ENCODE data around the gene ERCC8.

The ERCC8 gene

DNA sequence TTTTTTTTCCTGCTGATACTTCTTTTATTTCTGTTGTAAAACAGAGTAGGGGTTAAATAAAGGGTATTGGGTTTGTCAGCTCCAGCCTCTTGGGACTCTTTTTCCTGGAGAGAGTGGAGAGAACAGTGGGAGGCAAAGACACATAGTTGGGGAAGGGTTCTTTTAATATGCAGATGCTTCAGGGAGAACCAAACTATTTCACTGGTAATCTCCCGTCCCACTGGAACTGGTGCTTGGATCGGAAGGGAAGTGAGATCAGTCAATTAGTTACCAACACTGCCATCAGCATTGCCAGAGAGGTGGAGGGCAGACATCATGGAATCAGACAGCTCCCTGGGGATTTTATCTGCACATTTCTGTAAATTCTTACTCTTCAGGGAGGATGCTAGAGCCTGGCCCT is 53.2 kb downstream of the ERCC8 start:
- POLR2A ChIA-PET: no interaction called here
- TF ChIP-seq SETDB1 (IDR thresholded peaks at IDR 0.05; ENCODE audit: insufficient read length, low read length) (no peak), ZNF10 (tag by site-specific recombination; IDR thresholded peaks at IDR 0.05) (no peak), ZNF558 (tag by site-specific recombination; IDR thresholded peaks at IDR 0.05) (no peak), ZNF23 (tag by site-specific recombination; IDR thresholded peaks at IDR 0.05; ENCODE audit: borderline replicate concordance) (no peak), ZNF426 (tag by site-specific recombination; IDR thresholded peaks at IDR 0.05) (no peak), YY1 (tag by site-specific recombination; IDR thresholded peaks at IDR 0.05) (no peak)
- TF ChIP-seq, protein P1, sequence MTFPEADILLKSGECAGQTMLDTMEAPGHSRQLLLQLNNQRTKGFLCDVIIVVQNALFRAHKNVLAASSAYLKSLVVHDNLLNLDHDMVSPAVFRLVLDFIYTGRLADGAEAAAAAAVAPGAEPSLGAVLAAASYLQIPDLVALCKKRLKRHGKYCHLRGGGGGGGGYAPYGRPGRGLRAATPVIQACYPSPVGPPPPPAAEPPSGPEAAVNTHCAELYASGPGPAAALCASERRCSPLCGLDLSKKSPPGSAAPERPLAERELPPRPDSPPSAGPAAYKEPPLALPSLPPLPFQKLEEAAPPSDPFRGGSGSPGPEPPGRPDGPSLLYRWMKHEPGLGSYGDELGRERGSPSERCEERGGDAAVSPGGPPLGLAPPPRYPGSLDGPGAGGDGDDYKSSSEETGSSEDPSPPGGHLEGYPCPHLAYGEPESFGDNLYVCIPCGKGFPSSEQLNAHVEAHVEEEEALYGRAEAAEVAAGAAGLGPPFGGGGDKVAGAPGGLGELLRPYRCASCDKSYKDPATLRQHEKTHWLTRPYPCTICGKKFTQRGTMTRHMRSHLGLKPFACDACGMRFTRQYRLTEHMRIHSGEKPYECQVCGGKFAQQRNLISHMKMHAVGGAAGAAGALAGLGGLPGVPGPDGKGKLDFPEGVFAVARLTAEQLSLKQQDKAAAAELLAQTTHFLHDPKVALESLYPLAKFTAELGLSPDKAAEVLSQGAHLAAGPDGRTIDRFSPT (tag by site-specific recombination; IDR thresholded peaks at IDR 0.05): no peak
- H3K4me1 ChIP-seq (ENCODE audit: control insufficient read depth, insufficient read depth, low read length): no peaks in the 10 kb centered on the region
- no peak overlapping the region for H3K4me3 ChIP-seq (ENCODE audit: low read depth, low read length)
- CTCF ChIA-PET: interaction anchor here (0.6 kb wide), 1 partner anchor 30 kb away, joined by 4 read pairs; no protein-coding TSS in a partner anchor
- peaks cover 0 to 28% of the 10 kb centered on the region in 2 experiments for H3K36me3 ChIP-seq (ENCODE audit: control insufficient read depth in 2 of 2, insufficient read depth in 1 of 2, low read length in 2 of 2)
- no peak overlapping the region for H3K27ac ChIP-seq (ENCODE audit: extremely low read depth, low read depth, low read length)
- H3K9me3 ChIP-seq (ENCODE audit: control insufficient read depth, insufficient read depth, low read depth, low read length): no peaks in the 10 kb centered on the region

DNA sequence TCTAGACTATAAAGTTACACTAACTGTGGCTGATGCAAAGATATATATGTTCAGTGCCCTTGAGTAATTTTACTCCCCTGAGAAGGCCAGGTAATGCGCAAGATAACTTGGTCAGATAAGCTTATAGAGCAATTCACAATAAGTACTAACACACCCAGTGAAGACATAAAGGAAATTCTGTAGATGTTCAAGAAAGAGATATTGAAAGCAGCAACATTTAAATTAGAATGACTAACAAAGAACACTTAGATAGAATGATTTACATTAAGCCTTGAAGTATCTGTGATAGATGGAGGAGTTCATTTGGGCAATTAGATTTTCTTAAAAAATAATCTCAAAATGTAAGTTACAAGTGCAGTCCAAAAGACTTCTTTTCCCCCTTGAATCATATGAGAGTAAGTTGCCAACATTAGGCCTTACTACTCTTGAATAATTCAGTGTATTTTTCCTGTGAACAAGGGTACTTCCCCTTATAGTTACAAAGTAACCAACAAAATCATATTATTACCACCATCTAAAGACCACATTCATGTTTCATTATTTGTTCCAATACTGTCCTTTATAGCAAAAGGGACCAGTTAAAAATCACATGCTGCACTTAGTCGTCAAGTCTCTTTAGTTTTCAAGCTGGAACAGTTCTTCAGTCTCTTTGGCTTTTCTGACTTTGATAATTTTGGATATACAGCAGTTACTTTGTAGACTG is 56.4 kb downstream of the ERCC8 start:
- CTCF ChIA-PET: no interaction called here

DNA sequence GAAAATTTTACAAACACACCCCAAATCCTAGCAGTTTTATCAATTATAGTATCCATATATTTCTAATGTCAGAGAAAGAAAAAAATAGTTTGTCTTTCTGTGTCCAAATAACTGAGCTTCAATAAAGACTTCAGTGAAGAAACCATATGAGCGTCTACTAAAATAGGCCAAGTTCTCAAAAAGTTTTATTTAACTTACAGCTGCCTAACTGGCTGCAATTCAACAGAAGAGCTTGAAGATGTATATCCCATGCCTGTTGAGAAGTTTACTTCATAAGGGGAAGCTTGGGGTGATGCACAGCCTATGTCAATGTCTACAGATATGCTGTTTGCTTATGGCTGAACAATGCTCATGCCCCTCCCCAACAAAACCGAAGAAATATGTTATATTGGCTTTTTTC is 57.1 kb downstream of the ERCC8 start:
- H3K36me3 ChIP-seq (ENCODE audit: control insufficient read depth in 2 of 2, insufficient read depth in 1 of 2, low read length in 2 of 2): peaks cover 0 to 7% of the 10 kb centered on the region in 2 experiments; a peak in 2 of 3 replicates
- ChIA-PET CTCF (no interaction called here), POLR2A (no interaction called here)
- TF ChIP-seq, protein P2, sequence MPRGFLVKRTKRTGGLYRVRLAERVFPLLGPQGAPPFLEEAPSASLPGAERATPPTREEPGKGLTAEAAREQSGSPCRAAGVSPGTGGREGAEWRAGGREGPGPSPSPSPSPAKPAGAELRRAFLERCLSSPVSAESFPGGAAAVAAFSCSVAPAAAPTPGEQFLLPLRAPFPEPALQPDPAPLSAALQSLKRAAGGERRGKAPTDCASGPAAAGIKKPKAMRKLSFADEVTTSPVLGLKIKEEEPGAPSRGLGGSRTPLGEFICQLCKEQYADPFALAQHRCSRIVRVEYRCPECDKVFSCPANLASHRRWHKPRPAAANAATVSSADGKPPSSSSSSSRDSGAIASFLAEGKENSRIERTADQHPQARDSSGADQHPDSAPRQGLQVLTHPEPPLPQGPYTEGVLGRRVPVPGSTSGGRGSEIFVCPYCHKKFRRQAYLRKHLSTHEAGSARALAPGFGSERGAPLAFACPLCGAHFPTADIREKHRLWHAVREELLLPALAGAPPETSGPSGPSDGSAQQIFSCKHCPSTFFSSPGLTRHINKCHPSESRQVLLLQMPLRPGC (tag by site-specific recombination; IDR thresholded peaks at IDR 0.05): no peak
- TF ChIP-seq ZNF768 (tag by site-specific recombination; IDR thresholded peaks at IDR 0.05) (no peak), ZNF335 (tag by site-specific recombination; conservative IDR thresholded peaks at IDR 0.05) (no peak), ZNF610 (tag by site-specific recombination; IDR thresholded peaks at IDR 0.05; ENCODE audit: borderline replicate concordance) (no peak), GFI1B (tag by site-specific recombination; IDR thresholded peaks at IDR 0.05) (no peak), ZNF654 (tag by site-specific recombination; IDR thresholded peaks at IDR 0.05; ENCODE audit: low read depth) (no peak)
- TF ChIP-seq, protein P3, sequence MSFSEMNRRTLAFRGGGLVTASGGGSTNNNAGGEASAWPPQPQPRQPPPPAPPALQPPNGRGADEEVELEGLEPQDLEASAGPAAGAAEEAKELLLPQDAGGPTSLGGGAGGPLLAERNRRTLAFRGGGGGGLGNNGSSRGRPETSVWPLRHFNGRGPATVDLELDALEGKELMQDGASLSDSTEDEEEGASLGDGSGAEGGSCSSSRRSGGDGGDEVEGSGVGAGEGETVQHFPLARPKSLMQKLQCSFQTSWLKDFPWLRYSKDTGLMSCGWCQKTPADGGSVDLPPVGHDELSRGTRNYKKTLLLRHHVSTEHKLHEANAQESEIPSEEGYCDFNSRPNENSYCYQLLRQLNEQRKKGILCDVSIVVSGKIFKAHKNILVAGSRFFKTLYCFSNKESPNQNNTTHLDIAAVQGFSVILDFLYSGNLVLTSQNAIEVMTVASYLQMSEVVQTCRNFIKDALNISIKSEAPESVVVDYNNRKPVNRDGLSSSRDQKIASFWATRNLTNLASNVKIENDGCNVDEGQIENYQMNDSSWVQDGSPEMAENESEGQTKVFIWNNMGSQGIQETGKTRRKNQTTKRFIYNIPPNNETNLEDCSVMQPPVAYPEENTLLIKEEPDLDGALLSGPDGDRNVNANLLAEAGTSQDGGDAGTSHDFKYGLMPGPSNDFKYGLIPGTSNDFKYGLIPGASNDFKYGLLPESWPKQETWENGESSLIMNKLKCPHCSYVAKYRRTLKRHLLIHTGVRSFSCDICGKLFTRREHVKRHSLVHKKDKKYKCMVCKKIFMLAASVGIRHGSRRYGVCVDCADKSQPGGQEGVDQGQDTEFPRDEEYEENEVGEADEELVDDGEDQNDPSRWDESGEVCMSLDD (tag by site-specific recombination; IDR thresholded peaks at IDR 0.05): no peak
- H3K4me1 ChIP-seq (ENCODE audit: control insufficient read depth, insufficient read depth, low read length): no peaks in the 10 kb centered on the region
- H3K9me3 ChIP-seq (ENCODE audit: control insufficient read depth, insufficient read depth, low read depth, low read length): no peaks in the 10 kb centered on the region
- no peak overlapping the region for H3K4me3 ChIP-seq (ENCODE audit: low read depth, low read length)
- no peak overlapping the region for H3K27ac ChIP-seq (ENCODE audit: extremely low read depth, low read depth, low read length)

More for the DNA sequence above, 56.4 kb downstream of the ERCC8 start:
- no peaks in the 10 kb centered on the region for H3K9me3 ChIP-seq (ENCODE audit: control insufficient read depth, insufficient read depth, low read depth, low read length)
- no peak overlapping the region for H3K4me3 ChIP-seq (ENCODE audit: low read depth, low read length)
- POLR2A ChIA-PET: no interaction called here
- H3K27ac ChIP-seq (ENCODE audit: extremely low read depth, low read depth, low read length): no peak overlapping the region
- TF ChIP-seq KLF16 (tag by site-specific recombination; IDR thresholded peaks at IDR 0.05) (no peak), ZNF596 (tag by site-specific recombination; IDR thresholded peaks at IDR 0.05) (no peak), ZNF266 (tag by site-specific recombination; IDR thresholded peaks at IDR 0.05; ENCODE audit: low read depth) (no peak), ZNF830 (tag by site-specific recombination; IDR thresholded peaks at IDR 0.05; ENCODE audit: low read depth) (no peak), ZNF426 (tag by site-specific recombination; IDR thresholded peaks at IDR 0.05) (no peak), ZBTB7A (tag by site-specific recombination; IDR thresholded peaks at IDR 0.05; ENCODE audit: low read depth) (no peak), ZNF514 (tag by site-specific recombination; IDR thresholded peaks at IDR 0.05) (no peak)
- TF ChIP-seq, protein P4, sequence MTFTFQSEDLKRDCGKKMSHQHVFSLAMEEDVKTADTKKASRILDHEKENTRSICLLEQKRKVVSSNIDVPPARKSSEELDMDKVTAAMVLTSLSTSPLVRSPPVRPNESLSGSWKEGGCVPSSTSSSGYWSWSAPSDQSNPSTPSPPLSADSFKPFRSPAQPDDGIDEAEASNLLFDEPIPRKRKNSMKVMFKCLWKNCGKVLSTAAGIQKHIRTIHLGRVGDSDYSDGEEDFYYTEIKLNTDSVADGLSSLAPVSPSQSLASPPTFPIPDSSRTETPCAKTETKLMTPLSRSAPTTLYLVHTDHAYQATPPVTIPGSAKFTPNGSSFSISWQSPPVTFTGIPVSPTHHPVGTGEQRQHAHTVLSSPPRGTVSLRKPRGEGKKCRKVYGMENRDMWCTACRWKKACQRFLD (tag by site-specific recombination; IDR thresholded peaks at IDR 0.05): no peak
- H3K36me3 ChIP-seq (ENCODE audit: control insufficient read depth in 2 of 2, insufficient read depth in 1 of 2, low read length in 2 of 2): peaks cover 0 to 14% of the 10 kb centered on the region in 2 experiments; a peak in 2 of 3 replicates
- no peaks in the 10 kb centered on the region for H3K4me1 ChIP-seq (ENCODE audit: control insufficient read depth, insufficient read depth, low read length)
